ENCODE results near the gene GAGE10.

Gene GAGE10

DNA sequence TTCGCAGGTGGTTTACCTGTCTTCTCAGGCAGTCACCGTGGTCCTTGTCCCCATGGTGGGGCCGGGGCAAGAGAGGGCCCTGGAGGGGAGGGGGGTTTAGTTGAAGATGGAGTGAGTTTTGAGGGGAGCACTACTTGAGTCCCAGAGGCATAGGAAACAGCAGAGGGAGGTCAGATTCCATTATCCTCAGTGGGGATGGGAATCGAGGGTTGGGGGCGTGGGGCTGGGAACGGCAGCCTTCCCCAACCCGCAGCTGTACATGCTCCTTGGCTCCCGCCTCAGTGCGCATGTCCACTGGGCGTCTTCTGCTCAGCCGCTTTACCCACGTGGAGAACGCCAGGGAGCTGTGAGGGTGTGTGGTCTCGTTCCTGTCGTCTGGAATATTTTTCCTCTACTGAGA, at the start of gene GAGE10:
Gene GAGE10, plus strand, starts transcription at position 301 of the 400 bp plus-strand sequence. CDS start 1,214 bp downstream, outside the sequence.
- H3K9me3 ChIP-seq (ENCODE audit: control insufficient read depth, insufficient read depth, low read length): no peaks in the 10 kb centered on the region
- H3K36me3 ChIP-seq (ENCODE audit: control insufficient read depth, insufficient read depth, low read length): no peaks in the 10 kb centered on the region
- H3K27me3 ChIP-seq (ENCODE audit: control insufficient read depth, insufficient read depth, low read length): no peaks in the 10 kb centered on the region
- H3K4me3 ChIP-seq (ENCODE audit: low read depth, low read length): no peak within 1 kb of the TSS
- no peaks in the 10 kb centered on the region for H3K4me1 ChIP-seq (ENCODE audit: control insufficient read depth, insufficient read depth, low read length)
- no peak within 1 kb of the TSS for H3K9ac ChIP-seq (ENCODE audit: low read depth, low read length)

DNA sequence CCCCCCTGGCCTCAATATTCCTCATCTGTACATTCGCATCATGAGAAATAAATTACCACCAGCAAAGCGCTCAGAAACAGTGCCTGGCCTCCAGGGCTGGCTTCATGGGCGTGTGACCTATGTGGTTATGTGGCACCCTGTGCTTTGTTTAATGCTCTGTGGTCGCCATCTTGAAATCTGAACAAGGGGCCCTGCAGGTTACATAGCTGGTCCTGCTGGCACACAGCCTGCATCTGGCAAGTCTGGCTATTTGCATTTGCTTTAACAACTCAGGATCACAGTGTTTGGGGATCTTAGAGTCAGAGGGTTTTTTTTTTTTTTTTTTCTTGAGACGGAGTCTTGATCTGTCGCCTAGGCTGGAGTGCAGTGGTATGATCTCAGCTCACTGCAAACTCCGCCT, 48.8 kb upstream of the GAGE10 start:
- Histone ChIP-seq H3K4me1 (ENCODE audit: control insufficient read depth, insufficient read depth, low read length) (no peaks in the 10 kb centered on the region), H3K27me3 (ENCODE audit: control insufficient read depth, insufficient read depth, low read length) (no peaks in the 10 kb centered on the region), H3K9me3 (ENCODE audit: control insufficient read depth, insufficient read depth, low read length) (peaks cover 7% of the 10 kb centered on the region), H3K9ac (ENCODE audit: low read depth, low read length) (no peak overlapping the region), H3K4me3 (ENCODE audit: low read depth, low read length) (no peak overlapping the region), H3K36me3 (ENCODE audit: control insufficient read depth, insufficient read depth, low read length) (no peaks in the 10 kb centered on the region)

GRCh38 chrX:49256268-49256995, 47.0 kb upstream of the GAGE10 start:
- H3K36me3 ChIP-seq (ENCODE audit: control insufficient read depth, insufficient read depth, low read length): no peaks in the 10 kb centered on the region
- H3K27me3 ChIP-seq (ENCODE audit: control insufficient read depth, insufficient read depth, low read length): no peaks in the 10 kb centered on the region
- no peaks in the 10 kb centered on the region for H3K4me1 ChIP-seq (ENCODE audit: control insufficient read depth, insufficient read depth, low read length)
- no peak overlapping the region for H3K9ac ChIP-seq (ENCODE audit: low read depth, low read length)
- H3K4me3 ChIP-seq (ENCODE audit: low read depth, low read length): no peak overlapping the region
- peaks cover 7% of the 10 kb centered on the region for H3K9me3 ChIP-seq (ENCODE audit: control insufficient read depth, insufficient read depth, low read length)

DNA sequence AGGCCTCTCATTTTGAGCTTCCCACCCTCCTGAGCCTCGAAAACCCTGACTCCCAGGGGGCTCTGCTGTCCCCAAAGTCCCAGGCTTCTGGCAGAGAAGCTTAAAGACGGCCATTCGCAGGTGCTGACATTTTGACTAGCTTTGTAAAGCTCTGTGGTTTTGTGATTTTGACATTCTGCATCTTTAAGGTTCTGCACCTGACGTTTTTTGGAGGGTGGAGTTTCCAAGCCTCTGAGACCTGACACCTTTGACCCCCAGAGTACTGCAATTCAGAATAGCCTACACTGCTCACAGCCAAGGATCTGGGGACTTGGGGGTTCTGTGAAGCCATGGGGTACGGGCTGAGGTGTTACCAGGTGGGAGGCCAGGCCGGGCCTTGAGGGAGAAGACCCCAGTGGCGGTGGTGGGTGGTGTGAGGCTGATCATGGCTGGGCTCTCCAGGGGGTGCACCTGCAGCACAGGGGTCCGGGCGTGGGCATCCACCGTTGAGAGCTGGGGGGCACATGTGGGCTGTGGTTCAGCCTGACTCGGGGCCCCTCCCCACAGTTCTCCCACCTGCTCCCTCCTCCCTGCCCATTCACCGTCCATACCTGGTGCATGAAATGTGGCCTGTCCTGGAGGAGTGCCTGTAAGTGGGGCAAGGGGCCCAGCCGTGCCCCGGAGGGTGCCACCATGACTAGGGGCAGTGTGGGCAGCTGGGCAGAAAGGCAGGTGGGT, 46.2 kb upstream of the GAGE10 start:
- Histone ChIP-seq H3K36me3 (ENCODE audit: control insufficient read depth, insufficient read depth, low read length) (no peaks in the 10 kb centered on the region), H3K27me3 (ENCODE audit: control insufficient read depth, insufficient read depth, low read length) (no peaks in the 10 kb centered on the region), H3K4me3 (ENCODE audit: low read depth, low read length) (no peak overlapping the region), H3K9me3 (ENCODE audit: control insufficient read depth, insufficient read depth, low read length) (peaks cover 7% of the 10 kb centered on the region), H3K4me1 (ENCODE audit: control insufficient read depth, insufficient read depth, low read length) (no peaks in the 10 kb centered on the region), H3K9ac (ENCODE audit: low read depth, low read length) (no peak overlapping the region)

DNA sequence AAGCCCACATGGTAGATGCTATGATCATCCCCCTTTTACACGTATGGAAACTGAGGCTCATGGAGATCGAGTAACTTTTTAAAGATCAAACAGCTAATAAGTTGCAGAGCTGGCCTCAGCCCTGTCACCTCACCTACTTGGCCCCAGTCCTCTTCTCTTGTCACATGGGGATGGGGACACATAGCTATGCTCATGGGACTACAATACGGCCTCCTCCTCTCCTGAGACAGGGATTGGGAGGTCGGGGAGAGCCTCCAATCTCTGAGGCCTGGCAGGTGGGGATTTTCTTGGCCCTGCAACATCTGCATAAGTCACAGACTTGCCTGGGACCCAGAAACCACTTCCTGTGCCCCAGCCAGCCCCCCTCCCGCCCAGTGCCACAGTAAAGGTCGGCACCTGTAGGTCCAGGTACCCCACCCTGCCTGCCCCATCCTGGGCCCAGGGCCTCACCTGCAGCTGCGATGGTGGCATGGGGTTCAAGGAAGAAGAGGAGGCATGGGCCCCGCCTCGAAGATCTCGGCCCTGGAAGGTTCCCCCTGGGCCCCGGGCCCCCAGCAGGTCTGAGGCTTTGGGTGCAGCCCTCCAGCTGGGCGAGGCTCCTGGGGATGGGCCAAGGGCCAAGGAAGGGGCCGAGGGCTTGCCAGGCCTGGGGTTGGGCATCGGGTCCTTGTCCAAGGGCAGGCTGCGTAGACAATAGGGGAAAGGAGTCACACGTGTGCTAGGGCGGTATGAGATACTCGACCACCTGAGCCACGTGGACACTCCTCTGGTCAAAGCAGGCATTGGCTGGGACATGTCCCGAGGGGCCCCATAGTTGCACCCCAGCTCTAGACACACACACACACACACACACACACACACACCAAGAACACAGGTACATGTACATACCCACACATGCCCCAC, 45.3 kb upstream of the GAGE10 start:
- Histone ChIP-seq H3K27me3 (ENCODE audit: control insufficient read depth, insufficient read depth, low read length) (no peaks in the 10 kb centered on the region), H3K9me3 (ENCODE audit: control insufficient read depth, insufficient read depth, low read length) (peaks cover 7% of the 10 kb centered on the region), H3K4me1 (ENCODE audit: control insufficient read depth, insufficient read depth, low read length) (no peaks in the 10 kb centered on the region), H3K9ac (ENCODE audit: low read depth, low read length) (no peak overlapping the region), H3K4me3 (ENCODE audit: low read depth, low read length) (no peak overlapping the region), H3K36me3 (ENCODE audit: control insufficient read depth, insufficient read depth, low read length) (no peaks in the 10 kb centered on the region)

DNA sequence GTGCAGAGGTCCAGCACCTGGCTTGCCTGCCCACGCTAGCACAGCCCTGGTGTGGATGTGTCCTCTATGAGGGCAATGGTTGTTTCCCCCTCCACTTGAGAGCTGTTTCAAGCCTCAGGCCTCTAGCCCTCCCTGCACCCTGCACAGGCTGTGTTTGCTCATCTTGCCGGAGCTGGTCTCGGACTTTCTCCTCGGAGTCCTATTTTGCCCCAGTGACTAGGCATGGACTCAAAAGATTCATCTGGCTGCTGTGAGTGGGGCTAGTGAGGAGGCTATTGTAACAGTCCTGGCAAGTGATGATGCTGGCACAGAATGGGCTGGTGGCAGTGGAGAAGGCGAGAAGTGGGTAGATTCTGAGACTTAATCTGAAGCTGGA, 44.7 kb upstream of the GAGE10 start:
- Histone ChIP-seq H3K9ac (ENCODE audit: low read depth, low read length) (no peak overlapping the region), H3K36me3 (ENCODE audit: control insufficient read depth, insufficient read depth, low read length) (no peaks in the 10 kb centered on the region), H3K4me1 (ENCODE audit: control insufficient read depth, insufficient read depth, low read length) (no peaks in the 10 kb centered on the region), H3K4me3 (ENCODE audit: low read depth, low read length) (no peak overlapping the region), H3K27me3 (ENCODE audit: control insufficient read depth, insufficient read depth, low read length) (no peaks in the 10 kb centered on the region), H3K9me3 (ENCODE audit: control insufficient read depth, insufficient read depth, low read length) (peaks cover 7% of the 10 kb centered on the region)

DNA sequence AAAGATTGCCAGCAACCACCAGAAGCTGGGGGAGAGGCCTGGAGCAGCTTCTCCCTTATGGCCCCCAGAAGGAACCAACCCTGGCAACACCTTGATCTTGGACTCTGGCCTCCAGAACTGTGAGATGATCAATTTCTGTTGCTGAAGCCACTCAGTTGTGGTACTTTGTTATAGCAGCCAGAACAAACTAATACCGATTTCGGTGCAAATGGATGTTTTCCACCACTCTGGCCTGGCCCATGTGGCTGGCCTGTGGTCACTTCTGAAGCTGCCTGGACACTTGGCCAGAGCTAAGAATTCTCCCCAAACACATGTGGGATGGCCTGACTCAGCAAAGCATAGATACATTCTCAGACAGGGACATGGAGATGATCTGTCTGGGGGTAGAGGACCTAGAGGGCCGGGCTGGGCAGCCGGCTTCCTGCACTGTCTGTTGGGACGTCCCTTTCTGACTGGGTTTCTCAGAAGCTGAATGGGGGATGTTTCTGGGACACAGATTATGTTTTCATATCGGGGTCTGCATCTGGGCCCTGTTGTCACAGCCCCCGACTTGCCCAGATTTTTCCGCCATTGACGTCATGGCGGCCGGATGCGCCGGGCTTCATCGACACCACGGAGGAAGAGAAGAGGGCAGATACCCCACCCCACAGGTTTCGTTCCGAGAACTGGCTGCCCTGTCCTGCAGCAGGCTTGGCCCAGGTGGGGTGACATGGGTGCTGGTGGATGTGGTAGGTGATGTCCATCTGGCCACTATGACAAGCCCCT, 43.0 kb upstream of the GAGE10 start:
- no peak overlapping the region for H3K4me3 ChIP-seq (ENCODE audit: low read depth, low read length)
- H3K9me3 ChIP-seq (ENCODE audit: control insufficient read depth, insufficient read depth, low read length): peaks cover 7% of the 10 kb centered on the region
- H3K4me1 ChIP-seq (ENCODE audit: control insufficient read depth, insufficient read depth, low read length): no peaks in the 10 kb centered on the region
- no peaks in the 10 kb centered on the region for H3K36me3 ChIP-seq (ENCODE audit: control insufficient read depth, insufficient read depth, low read length)
- no peaks in the 10 kb centered on the region for H3K27me3 ChIP-seq (ENCODE audit: control insufficient read depth, insufficient read depth, low read length)
- no peak overlapping the region for H3K9ac ChIP-seq (ENCODE audit: low read depth, low read length)

DNA sequence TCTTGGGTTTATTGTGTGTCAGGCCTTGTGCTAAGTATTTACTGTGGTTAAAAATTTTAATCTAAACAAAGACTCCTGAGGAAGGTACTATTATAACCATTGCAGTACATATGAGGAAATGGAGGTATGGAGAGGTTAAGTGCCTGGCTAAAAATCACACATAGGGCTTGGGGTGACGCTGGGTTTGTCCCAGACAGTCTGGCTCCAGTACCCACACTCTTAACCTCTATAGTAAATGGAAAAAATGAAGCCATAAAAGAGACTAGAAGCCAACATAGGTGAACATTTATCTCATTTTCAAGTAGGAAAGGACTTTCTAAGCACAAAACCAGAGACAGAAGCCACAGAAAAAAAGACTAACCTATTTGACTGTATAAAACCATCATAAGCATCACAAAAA, 40.8 kb upstream of the GAGE10 start:
- H3K9me3 ChIP-seq (ENCODE audit: control insufficient read depth, insufficient read depth, low read length): peaks cover 7% of the 10 kb centered on the region
- no peaks in the 10 kb centered on the region for H3K27me3 ChIP-seq (ENCODE audit: control insufficient read depth, insufficient read depth, low read length)
- no peaks in the 10 kb centered on the region for H3K36me3 ChIP-seq (ENCODE audit: control insufficient read depth, insufficient read depth, low read length)
- H3K4me3 ChIP-seq (ENCODE audit: low read depth, low read length): no peak overlapping the region
- no peaks in the 10 kb centered on the region for H3K4me1 ChIP-seq (ENCODE audit: control insufficient read depth, insufficient read depth, low read length)
- H3K9ac ChIP-seq (ENCODE audit: low read depth, low read length): no peak overlapping the region

- no peak overlapping the region for H3K4me3 ChIP-seq (ENCODE audit: low read depth, low read length)
- H3K27me3 ChIP-seq (ENCODE audit: control insufficient read depth, insufficient read depth, low read length): no peaks in the 10 kb centered on the region
Measured at GRCh38 chrX:49263631-49264030, 39.8 kb upstream of the GAGE10 start.

DNA sequence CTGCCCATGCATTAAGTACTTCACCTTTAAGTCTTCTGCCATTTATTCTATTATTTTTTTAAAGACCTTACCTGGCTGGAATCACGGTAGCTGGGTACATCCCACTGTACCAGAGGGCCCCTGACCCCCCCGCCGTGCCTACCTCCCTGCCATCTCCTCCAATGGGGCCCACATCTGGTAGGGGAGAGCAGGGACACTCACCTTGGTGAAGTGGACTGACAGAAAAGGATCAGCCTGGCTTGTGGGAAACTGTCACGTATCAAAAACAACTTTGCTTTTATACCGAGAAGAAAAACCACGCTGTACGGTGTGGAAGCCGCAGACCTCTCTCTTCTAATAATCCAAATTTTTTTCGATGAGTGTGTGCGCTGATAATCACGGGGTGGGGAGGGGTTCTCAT, 39.0 kb upstream of the GAGE10 start, which contains the start of gene FOXP3:
Gene FOXP3, minus strand, starts transcription at position 251 of the 400 bp plus-strand sequence. CDS start 6,205 bp downstream, outside the sequence.
- no peaks in the 10 kb centered on the region for H3K4me1 ChIP-seq (ENCODE audit: control insufficient read depth, insufficient read depth, low read length)
- H3K4me3 ChIP-seq (ENCODE audit: low read depth, low read length): no peak within 1 kb of the TSS
- no peaks in the 10 kb centered on the region for H3K36me3 ChIP-seq (ENCODE audit: control insufficient read depth, insufficient read depth, low read length)
- no peaks in the 10 kb centered on the region for H3K9me3 ChIP-seq (ENCODE audit: control insufficient read depth, insufficient read depth, low read length)
- H3K9ac ChIP-seq (ENCODE audit: low read depth, low read length): no peak within 1 kb of the TSS
- H3K27me3 ChIP-seq (ENCODE audit: control insufficient read depth, insufficient read depth, low read length): no peaks in the 10 kb centered on the region

More at GRCh38 chrX:49263631-49264030, 39.8 kb upstream of the GAGE10 start:
- H3K9me3 ChIP-seq (ENCODE audit: control insufficient read depth, insufficient read depth, low read length): peaks cover 6% of the 10 kb centered on the region
- H3K4me1 ChIP-seq (ENCODE audit: control insufficient read depth, insufficient read depth, low read length): no peaks in the 10 kb centered on the region
- H3K36me3 ChIP-seq (ENCODE audit: control insufficient read depth, insufficient read depth, low read length): no peaks in the 10 kb centered on the region
- no peak overlapping the region for H3K9ac ChIP-seq (ENCODE audit: low read depth, low read length)
